Posterior cingulate gyrus (tissue), 11 donors: ENCODE data around the gene ATG101.
A peak's percentile ranks its signal among the peaks of the same experiment; 100 is the strongest.

Experiments used
- DNase-seq, 10 donors: peaks; one replicate each; pipeline versions ENCODE4 v3.0.0 to v3.0.0-alpha.2; 2020 to 2021; ENCODE audit warnings: mixed read lengths in 3 of 10
- intact Hi-C: fragments of 100-400 bp; cut with DNase I; formaldehyde crosslinking; loops from one replicate; pipeline ENCODE4 v1.15.1; 2023

Gene ATG101

GRCh38 chr12:52038447-52038846 lies 31.3 kb upstream of the ATG101 start:
- intact Hi-C loops, result no loop called here
- no peak for DNase-seq

GRCh38 chr12:52041035-52041434 lies 28.7 kb upstream of the ATG101 start:
- DNase-seq, result no peak
- intact Hi-C loops, result no loop called here

GRCh38 chr12:52041695-52042123 lies 28.1 kb upstream of the ATG101 start:
- intact Hi-C loops, result no loop called here
- DNase-seq, result no peak

- intact Hi-C loops, result no loop called here
- no peak for DNase-seq
Measured at GRCh38 chr12:52042706-52043385, 26.9 kb upstream of the ATG101 start.

GRCh38 chr12:52043386-52044212 lies 26.2 kb upstream of the ATG101 start:
- intact Hi-C loops, result no loop called here
- no peak for DNase-seq

- intact Hi-C loops, result no loop called here
- peak in 8 of 10 donors; percentile 66 to 97 (median 78) for DNase-seq
Measured at GRCh38 chr12:52044292-52044983, 25.3 kb upstream of the ATG101 start.

GRCh38 chr12:52045794-52046199 lies 24.0 kb upstream of the ATG101 start:
- intact Hi-C loops, result no loop called here
- DNase-seq, result no peak

GRCh38 chr12:52046859-52047258 lies 22.9 kb upstream of the ATG101 start:
- DNase-seq, result no peak
- intact Hi-C loops, result no loop called here

- intact Hi-C loops, result no loop called here
Measured at GRCh38 chr12:52049286-52049685, 20.5 kb upstream of the ATG101 start.

GRCh38 chr12:52049688-52050087 lies 20.1 kb upstream of the ATG101 start:
- intact Hi-C loops, result no loop called here
- DNase-seq, result no peak

More at GRCh38 chr12:52049286-52049685, 20.5 kb upstream of the ATG101 start:
- DNase-seq, result no peak

- intact Hi-C loops, result no loop called here
- no peak for DNase-seq
Measured at GRCh38 chr12:52050116-52050757, 19.5 kb upstream of the ATG101 start.

- intact Hi-C loops, result loop anchor here (1.0 kb wide), 1 partner anchor 14 kb away; no protein-coding TSS in a partner anchor
- peak; percentile 87 to 99 (median 93) for DNase-seq
Measured at GRCh38 chr12:52050758-52051541, 18.8 kb upstream of the ATG101 start, which contains the start of gene NR4A1. TSS of gene NR4A1 (plus strand) at chr12:52051442. CDS start at chr12:52054329, 2,887 bp downstream.

- intact Hi-C loops, result no loop called here
- DNase-seq, result no peak
Measured at GRCh38 chr12:52052468-52053186, 17.2 kb upstream of the ATG101 start.

GRCh38 chr12:52053536-52054209 lies 16.1 kb upstream of the ATG101 start:
- intact Hi-C loops, result no loop called here
- no peak for DNase-seq

GRCh38 chr12:52054231-52054832 lies 15.4 kb upstream of the ATG101 start:
- DNase-seq, result no peak
- intact Hi-C loops, result no loop called here

GRCh38 chr12:52054833-52055730 lies 14.7 kb upstream of the ATG101 start:
- DNase-seq, result no peak
- intact Hi-C loops, result no loop called here
